Superior temporal gyrus (tissue), 1 donor: Measurements from ENCODE around the gene SLC12A9.

Source experiments
- DNase-seq: peaks from one replicate; pipeline ENCODE4 v3.0.0-alpha.2; 2016; ENCODE audit errors: extremely low spot score

SLC12A9 gene

GRCh38 chr7:100882785-100883526 is 30.4 kb downstream of the SLC12A9 start:
- no peak for DNase-seq

- no peak for DNase-seq
These were observed 32.4 kb downstream of the SLC12A9 start for GRCh38 chr7:100884736-100885439.

- DNase-seq = no peak
These were observed 33.1 kb downstream of the SLC12A9 start for GRCh38 chr7:100885440-100886141.

- DNase-seq = no peak
These were observed 33.8 kb downstream of the SLC12A9 start for GRCh38 chr7:100886142-100886935.

- no peak for DNase-seq
These were observed 34.5 kb downstream of the SLC12A9 start for GRCh38 chr7:100886936-100887515.

- no peak for DNase-seq
These were observed 35.2 kb downstream of the SLC12A9 start for GRCh38 chr7:100887516-100888290.

GRCh38 chr7:100888291-100888987 is 35.9 kb downstream of the SLC12A9 start:
- DNase-seq = no peak

GRCh38 chr7:100888988-100889750 is 36.7 kb downstream of the SLC12A9 start, which contains the start of gene UFSP1:
Gene UFSP1, minus strand, starts transcription at chr7:100889715. Its CDS starts 444 bp downstream, at chr7:100889271.
- no peak for DNase-seq

- DNase-seq = no peak
These were observed 38.4 kb downstream of the SLC12A9 start for GRCh38 chr7:100890653-100891567.

- DNase-seq = no peak
These were observed 39.2 kb downstream of the SLC12A9 start for GRCh38 chr7:100891568-100892247.

- DNase-seq = no peak
These were observed 40.1 kb downstream of the SLC12A9 start for GRCh38 chr7:100892364-100893317.

- no peak for DNase-seq
These were observed 40.9 kb downstream of the SLC12A9 start for GRCh38 chr7:100893318-100893895.

- DNase-seq = no peak
These were observed 41.6 kb downstream of the SLC12A9 start for GRCh38 chr7:100893910-100894721.

- no peak for DNase-seq
These were observed 42.6 kb downstream of the SLC12A9 start for GRCh38 chr7:100894860-100895700.
